ENCODE data around the gene PSRC1. TPM values are rescaled to one million over a fixed set of nuclear protein-coding genes. Genes with fewer than 3 reads are reported as not detected.

The PSRC1 gene
- total and polyA plus RNA-seq, 2 donors from 2014 or later: 3.5 to 4.2 TPM

DNA sequence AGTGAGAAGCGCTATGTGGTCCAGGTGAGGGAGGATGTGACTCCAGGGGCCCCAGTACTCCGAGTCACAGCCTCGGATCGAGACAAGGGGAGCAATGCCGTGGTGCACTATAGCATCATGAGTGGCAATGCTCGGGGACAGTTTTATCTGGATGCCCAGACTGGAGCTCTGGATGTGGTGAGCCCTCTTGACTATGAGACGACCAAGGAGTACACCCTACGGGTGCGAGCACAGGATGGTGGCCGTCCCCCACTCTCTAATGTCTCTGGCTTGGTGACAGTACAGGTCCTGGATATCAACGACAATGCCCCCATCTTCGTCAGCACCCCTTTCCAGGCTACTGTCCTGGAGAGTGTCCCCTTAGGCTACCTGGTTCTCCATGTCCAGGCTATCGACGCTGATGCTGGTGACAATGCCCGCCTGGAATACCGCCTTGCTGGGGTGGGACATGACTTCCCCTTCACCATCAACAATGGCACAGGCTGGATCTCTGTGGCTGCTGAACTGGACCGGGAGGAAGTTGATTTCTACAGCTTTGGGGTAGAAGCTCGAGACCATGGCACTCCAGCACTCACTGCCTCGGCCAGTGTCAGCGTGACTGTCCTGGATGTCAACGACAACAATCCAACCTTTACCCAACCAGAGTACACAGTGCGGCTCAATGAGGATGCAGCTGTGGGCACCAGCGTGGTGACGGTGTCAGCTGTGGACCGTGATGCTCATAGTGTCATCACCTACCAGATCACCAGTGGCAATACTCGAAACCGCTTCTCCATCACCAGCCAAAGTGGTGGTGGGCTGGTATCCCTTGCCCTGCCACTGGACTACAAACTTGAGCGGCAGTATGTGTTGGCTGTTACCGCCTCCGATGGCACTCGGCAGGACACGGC, 31.4 kb downstream of the PSRC1 start:
- Histone ChIP-seq H3K4me1 (ENCODE audit: control insufficient read depth in 2 of 3, insufficient read depth in 2 of 3, low read depth in 1 of 3, low read length in 3 of 3) (peaks cover 0 to 34% (median 17%) of the 10 kb centered on the region in 3 donors), H3K27ac (ENCODE audit: low read depth in 2 of 2, low read length in 2 of 2) (no peak overlapping the region), H3K4me3 (ENCODE audit: low read length in 3 of 3) (no peak overlapping the region), H3K9ac (ENCODE audit: low read length in 3 of 3) (no peak overlapping the region), H3K9me3 (ENCODE audit: control insufficient read depth in 2 of 3, insufficient read depth in 1 of 3, low read length in 3 of 3) (no peaks in the 10 kb centered on the region), H3K27me3 (ENCODE audit: control insufficient read depth, insufficient read depth, low read length) (no peaks in the 10 kb centered on the region), H3K36me3 (ENCODE audit: control insufficient read depth in 2 of 3, insufficient read depth in 3 of 3, low read length in 3 of 3) (no peaks in the 10 kb centered on the region)
- TF ChIP-seq, protein P1, sequence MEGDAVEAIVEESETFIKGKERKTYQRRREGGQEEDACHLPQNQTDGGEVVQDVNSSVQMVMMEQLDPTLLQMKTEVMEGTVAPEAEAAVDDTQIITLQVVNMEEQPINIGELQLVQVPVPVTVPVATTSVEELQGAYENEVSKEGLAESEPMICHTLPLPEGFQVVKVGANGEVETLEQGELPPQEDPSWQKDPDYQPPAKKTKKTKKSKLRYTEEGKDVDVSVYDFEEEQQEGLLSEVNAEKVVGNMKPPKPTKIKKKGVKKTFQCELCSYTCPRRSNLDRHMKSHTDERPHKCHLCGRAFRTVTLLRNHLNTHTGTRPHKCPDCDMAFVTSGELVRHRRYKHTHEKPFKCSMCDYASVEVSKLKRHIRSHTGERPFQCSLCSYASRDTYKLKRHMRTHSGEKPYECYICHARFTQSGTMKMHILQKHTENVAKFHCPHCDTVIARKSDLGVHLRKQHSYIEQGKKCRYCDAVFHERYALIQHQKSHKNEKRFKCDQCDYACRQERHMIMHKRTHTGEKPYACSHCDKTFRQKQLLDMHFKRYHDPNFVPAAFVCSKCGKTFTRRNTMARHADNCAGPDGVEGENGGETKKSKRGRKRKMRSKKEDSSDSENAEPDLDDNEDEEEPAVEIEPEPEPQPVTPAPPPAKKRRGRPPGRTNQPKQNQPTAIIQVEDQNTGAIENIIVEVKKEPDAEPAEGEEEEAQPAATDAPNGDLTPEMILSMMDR (IDR thresholded peaks at IDR 0.05; ENCODE audit: borderline replicate concordance, extremely low read depth, insufficient read depth): no peak
- intact Hi-C loops (cut with DNase I): no loop called here
- peak in 2 of 5 donors; percentile 38 to 54 for DNase-seq
- no peak for FAIRE-seq

DNA sequence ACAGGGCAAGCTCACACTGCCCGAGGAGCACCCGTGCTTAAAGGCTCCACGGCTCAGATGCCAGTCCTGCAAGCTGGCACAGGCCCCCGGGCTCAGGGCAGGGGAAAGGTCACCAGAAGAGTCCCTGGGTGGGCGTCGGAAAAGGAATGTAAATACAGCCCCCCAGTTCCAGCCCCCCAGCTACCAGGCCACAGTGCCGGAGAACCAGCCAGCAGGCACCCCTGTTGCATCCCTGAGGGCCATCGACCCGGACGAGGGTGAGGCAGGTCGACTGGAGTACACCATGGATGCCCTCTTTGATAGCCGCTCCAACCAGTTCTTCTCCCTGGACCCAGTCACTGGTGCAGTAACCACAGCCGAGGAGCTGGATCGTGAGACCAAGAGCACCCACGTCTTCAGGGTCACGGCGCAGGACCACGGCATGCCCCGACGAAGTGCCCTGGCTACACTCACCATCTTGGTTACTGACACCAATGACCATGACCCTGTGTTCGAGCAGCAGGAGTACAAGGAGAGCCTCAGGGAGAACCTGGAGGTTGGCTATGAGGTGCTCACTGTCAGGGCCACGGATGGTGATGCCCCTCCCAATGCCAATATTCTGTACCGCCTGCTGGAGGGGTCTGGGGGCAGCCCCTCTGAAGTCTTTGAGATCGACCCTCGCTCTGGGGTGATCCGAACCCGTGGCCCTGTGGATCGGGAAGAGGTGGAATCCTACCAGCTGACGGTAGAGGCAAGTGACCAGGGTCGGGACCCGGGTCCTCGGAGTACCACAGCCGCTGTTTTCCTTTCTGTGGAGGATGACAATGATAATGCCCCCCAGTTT, 32.3 kb downstream of the PSRC1 start:
- TF ChIP-seq, protein P1 (IDR thresholded peaks at IDR 0.05; ENCODE audit: borderline replicate concordance, extremely low read depth, insufficient read depth): no peak
- H3K9me3 ChIP-seq (ENCODE audit: control insufficient read depth in 2 of 3, insufficient read depth in 1 of 3, low read length in 3 of 3): no peaks in the 10 kb centered on the region
- H3K36me3 ChIP-seq (ENCODE audit: control insufficient read depth in 2 of 3, insufficient read depth in 3 of 3, low read length in 3 of 3): no peaks in the 10 kb centered on the region
- no peak overlapping the region for H3K27ac ChIP-seq (ENCODE audit: low read depth in 2 of 2, low read length in 2 of 2)
- DNase-seq (peak in 2 of 5 donors; percentile 59 to 72), FAIRE-seq (no peak)
- H3K9ac ChIP-seq (ENCODE audit: low read length in 3 of 3): peak overlapping the region in 1 of 3 donors; percentile 12
- intact Hi-C loops (cut with DNase I): no loop called here
- H3K4me1 ChIP-seq (ENCODE audit: control insufficient read depth in 2 of 3, insufficient read depth in 2 of 3, low read depth in 1 of 3, low read length in 3 of 3): peaks cover 0 to 34% (median 17%) of the 10 kb centered on the region in 3 donors
- peak overlapping the region in 2 of 3 donors; percentile 26 to 47 for H3K4me3 ChIP-seq (ENCODE audit: low read length in 3 of 3)
- H3K27me3 ChIP-seq (ENCODE audit: control insufficient read depth, insufficient read depth, low read length): no peaks in the 10 kb centered on the region

DNA sequence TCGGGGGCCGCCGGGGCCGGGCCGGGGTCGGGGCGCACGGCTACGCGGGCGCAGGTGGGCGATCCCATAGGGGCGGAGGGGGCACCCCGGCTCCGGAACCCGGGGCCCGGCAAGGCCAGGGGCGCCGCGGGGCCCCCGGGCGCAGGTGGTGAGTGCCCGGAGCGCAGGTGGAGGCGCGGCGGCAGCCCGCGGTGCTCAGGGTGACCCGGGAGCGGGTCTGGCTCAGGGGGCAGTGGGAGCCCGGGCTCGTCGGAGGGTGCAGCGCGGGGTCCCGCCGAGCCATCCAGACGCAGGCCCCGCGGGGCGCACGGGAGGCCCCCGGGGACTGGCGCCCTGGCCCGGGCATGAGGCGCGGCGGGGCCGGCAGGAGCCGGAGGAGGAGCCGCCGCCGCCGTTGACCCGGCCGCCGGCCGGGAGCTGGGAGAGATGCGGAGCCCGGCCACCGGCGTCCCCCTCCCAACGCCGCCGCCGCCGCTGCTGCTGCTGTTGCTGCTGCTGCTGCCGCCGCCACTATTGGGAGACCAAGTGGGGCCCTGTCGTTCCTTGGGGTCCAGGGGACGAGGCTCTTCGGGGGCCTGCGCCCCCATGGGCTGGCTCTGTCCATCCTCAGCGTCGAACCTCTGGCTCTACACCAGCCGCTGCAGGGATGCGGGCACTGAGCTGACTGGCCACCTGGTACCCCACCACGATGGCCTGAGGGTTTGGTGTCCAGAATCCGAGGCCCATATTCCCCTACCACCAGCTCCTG, 33.1 kb downstream of the PSRC1 start:
- DNase-seq (peak in 3 of 5 donors; percentile 27 to 66 (median 61)), FAIRE-seq (no peak)
- Histone ChIP-seq H3K27ac (ENCODE audit: low read depth in 2 of 2, low read length in 2 of 2) (no peak overlapping the region), H3K4me1 (ENCODE audit: control insufficient read depth in 2 of 3, insufficient read depth in 2 of 3, low read depth in 1 of 3, low read length in 3 of 3) (peaks cover 0 to 26% (median 17%) of the 10 kb centered on the region in 3 donors), H3K9ac (ENCODE audit: low read length in 3 of 3) (peak overlapping the region in 1 of 3 donors; percentile 12), H3K27me3 (ENCODE audit: control insufficient read depth, insufficient read depth, low read length) (no peaks in the 10 kb centered on the region), H3K9me3 (ENCODE audit: control insufficient read depth in 2 of 3, insufficient read depth in 1 of 3, low read length in 3 of 3) (no peaks in the 10 kb centered on the region), H3K36me3 (ENCODE audit: control insufficient read depth in 2 of 3, insufficient read depth in 3 of 3, low read length in 3 of 3) (no peaks in the 10 kb centered on the region), H3K4me3 (ENCODE audit: low read length in 3 of 3) (peak overlapping the region; percentile 7 to 47 (median 26))
- intact Hi-C loops (cut with DNase I): no loop called here
- TF ChIP-seq, protein P1 (IDR thresholded peaks at IDR 0.05; ENCODE audit: borderline replicate concordance, extremely low read depth, insufficient read depth): no peak
